B cell (primary cell): ENCODE data around the gene TMEM108.

Experiments
- EZH2 ChIP-seq: IDR thresholded peaks from 2 replicates; pipeline ENCODE4 v1.6.1; 2012; ENCODE audit warnings: borderline replicate concordance, low read depth, mild to moderate bottlenecking, moderate library complexity, low read length; ENCODE audit not compliant: insufficient read depth, poor library complexity, severe bottlenecking
- TF ChIP-seq, protein P1 (sequence below): fragments of 200-600 bp; IDR thresholded peaks from one replicate; pipeline ENCODE4 v1.8.0; 2022; ENCODE audit warnings: antibody characterized with exemption, mild to moderate bottlenecking

DNA sequence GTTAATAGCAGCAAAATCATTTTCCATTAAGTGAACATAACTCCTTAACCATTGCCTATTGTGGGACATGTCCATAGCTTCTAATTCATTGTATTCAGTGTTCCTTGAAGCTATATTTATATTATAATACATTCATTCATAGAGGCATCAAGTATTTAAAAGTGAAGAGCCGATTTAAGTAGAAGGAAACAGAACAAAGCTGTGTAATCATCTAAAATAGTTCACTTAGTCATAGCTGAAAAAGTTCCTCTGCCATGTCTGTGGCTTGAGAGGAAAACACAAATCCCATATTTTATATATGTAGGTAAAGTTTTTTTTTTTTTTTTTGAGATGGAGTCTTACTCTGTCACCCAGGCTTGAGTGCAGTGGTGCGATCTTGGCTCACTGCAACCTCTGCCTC lies 54.5 kb downstream of the TMEM108 start:
- TF ChIP-seq EZH2: no peak
- TF ChIP-seq, protein P1, sequence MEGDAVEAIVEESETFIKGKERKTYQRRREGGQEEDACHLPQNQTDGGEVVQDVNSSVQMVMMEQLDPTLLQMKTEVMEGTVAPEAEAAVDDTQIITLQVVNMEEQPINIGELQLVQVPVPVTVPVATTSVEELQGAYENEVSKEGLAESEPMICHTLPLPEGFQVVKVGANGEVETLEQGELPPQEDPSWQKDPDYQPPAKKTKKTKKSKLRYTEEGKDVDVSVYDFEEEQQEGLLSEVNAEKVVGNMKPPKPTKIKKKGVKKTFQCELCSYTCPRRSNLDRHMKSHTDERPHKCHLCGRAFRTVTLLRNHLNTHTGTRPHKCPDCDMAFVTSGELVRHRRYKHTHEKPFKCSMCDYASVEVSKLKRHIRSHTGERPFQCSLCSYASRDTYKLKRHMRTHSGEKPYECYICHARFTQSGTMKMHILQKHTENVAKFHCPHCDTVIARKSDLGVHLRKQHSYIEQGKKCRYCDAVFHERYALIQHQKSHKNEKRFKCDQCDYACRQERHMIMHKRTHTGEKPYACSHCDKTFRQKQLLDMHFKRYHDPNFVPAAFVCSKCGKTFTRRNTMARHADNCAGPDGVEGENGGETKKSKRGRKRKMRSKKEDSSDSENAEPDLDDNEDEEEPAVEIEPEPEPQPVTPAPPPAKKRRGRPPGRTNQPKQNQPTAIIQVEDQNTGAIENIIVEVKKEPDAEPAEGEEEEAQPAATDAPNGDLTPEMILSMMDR: no peak
